ENCODE measurements around the gene CPED1.

DNA sequence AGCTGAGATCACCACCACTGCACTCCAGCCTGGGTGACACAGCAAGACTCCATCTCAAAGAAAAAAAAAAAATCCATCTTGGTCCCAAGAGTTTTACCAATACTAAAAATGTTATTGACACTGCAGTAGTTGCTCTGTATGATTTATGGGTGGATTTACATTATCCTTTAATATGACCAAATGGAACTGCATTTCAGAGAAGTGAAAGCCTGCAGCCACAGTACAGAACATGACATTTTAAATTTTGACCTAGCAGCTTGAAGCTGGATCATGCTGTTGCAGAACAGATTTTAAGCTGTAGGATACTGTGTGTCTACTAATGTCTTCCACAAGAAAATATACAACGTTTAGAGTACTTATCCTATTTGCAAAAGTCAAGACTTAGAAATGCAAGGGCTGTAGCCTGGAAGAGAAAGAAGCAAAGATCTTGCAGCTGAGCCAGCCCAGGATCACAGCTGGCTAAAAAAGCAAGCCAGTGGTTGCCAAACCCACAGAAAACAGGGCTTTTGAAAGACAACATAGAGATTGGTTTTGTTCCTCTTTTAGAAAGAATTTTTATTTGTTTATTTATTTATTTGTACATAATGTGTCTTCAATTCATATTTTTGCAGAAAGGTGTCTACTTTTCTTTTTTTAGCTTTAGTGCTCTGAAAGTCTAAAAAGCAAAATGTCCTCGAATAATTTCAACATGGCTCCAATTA is 285.1 kb downstream of the CPED1 start:
- TF ChIP-seq POLR2A (IDR thresholded peaks at IDR 0.05) (no peak), POLR2AphosphoS5 (IDR thresholded peaks at IDR 0.05) (no peak)

Measured in transverse colon (tissue), 3 donors.